Measurements from ENCODE around the gene DNAL4.

Gene DNAL4

DNA sequence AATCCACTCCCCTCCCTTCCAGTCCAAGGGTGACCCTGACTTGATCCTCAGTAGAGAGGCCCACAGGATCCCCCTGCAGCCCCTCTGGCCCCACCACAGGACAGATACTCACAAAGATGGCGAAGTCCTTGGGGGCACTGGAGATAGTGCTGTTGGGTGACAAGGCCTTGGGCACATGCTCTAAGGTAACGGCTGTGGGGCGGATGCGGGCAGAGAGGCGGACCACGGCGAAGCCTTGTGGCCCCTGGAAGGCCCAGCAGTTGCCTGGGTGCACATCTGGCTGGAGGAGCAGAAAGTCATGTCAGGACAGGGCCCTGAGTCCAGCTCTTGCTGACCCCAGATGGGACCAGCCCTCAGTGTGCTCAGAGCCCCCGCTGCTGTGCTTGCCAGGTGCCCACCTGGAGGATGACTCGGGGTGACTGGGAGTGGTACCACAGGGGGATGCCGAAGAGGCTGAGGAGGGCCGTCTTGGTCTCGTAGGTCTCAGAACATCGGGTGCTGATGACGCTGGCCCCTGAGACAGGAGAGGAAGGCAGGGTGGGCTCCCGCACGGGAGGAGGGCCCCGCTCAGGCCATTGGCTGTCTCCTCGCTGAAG, 55.4 kb downstream of the DNAL4 start:
- no peak for DNase-seq

DNA sequence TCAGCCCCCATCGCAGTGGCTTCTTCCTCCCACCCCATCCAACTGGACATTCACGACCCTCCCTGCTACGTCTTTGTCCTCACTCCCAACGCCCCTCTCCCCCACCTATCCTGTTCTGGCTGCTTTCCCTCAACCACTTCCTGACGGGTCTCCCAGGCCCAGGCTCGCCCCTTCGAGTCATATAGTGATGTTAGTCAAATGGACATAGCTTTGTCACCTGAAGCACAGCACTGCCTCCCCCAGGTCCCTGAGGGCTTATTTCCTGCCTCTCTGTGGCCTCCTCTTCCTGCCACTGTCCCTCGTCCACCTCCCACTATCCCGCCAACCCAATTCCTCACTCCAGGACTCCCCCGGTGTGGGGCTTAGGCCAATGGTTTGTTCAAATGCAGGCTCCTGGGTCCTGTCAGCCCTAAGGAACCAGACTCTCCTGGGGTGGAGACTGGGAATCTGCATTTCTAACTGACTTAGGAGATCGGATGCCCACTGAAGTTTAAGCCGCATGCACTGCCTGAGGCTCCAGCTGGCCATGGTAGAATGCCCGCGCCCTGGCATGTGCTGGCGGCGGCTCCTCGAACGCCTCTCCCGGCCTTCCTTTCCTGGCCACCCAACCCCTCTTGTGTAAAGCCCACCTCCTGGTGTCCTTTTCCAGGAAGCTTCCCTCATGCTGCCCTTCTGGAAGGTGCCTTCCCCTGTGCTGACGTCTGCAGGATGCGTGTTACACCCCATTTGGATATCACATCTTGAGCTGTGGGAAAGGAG, 56.5 kb downstream of the DNAL4 start:
- DNase-seq = no peak

DNA sequence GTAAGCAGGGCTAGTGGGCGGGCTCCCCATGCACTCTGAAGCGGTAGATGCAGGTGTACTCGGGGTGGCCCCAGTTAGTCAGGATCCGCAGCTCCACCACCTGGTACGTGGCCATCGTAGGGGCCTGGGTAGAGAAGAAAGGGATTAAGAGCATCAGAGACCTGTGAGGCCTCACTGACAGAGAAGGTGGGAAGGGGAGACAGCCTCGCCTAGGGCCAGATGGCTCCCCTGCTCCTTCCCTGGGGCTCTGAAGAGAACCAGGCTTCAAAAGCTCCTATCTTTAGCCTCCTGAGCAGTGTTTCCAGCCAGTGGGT, 57.7 kb downstream of the DNAL4 start:
- no peak for DNase-seq

DNA sequence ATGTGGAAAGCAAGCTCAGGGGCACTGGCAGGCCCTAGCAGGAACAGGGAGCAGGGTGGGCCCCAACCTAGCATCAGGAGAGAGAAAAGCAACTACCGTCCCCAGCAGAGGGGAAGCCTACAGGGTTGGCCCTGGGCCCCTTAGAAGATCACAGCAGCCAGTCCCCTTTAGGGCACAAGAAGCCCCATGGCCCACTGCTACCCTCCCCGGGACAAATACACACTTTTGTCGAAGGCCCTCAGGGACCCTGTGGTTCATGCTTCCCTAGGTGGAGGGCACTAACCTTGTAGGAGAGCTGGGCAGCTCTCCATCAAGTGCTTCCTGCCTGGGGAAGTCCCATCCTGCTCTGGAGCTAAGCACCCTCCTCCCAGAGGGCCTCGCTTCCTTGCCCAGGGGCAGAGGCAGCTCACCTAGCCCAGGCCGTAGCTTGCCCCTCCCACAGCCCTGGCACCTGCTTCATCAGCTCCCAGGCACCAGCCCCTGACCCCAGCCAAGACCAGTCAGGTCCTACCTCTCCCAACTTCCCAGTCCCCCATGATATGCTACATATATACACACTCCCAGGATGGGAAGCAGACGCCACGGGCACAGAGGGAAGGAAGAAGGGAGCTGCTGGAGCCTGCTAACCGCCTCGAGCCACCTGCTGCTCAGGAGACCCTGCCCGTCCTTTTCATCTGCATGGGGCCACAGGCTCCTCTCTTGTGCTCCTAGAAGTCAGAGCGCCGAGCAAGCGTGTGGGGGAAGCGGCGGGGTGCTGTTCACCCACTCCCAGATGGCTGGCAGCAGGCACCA, 58.3 kb downstream of the DNAL4 start:
- DNase-seq = no peak

DNA sequence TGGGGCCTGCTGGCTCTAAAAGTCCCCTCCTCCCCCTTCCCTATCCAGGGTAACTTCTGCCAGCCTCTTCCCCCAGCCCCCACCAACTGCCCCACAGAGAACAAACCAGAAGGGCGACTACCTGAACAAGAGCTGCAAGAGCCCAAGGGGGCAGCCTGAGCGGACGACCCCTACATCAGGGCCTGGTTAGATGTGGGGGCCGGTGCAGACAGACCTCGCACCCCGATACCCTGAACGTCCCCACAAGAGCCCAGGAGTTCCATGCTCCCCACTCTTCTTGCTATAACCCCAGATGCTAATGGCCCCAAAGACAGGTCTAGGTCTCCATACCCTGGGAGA, 58.8 kb downstream of the DNAL4 start:
- DNase-seq = no peak

DNA sequence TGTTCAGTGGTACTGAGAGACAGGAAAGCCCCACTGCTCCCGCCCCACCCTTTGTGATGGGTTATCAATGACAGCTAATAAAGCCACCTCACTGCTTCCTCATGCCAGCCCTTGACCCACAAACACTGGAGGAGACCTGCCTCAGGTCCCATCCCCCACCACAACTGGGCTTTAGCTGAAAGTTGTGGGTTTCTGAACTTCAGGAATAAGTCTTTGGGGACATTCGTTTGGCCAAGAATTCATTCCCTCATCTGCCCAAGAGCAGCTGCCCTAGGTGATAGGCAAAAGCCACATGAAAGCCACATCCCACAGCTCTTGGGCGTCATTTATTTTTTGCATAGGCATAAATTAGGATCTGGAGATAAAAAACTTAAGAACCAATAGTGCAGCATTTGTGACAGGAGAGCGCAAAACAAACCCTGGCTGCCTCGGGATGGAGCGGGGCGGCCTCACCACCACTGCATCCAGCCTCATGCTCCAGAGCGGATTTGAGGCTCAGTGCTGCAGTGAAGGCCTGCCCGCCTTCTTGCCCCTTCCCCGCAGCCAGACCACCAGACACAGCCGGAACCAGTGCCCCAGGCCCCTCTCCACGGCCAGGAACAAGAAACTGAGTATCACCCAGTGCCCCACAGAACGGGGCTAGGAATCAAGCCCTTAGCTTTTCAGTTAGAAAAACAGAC, 59.4 kb downstream of the DNAL4 start:
- DNase-seq = no peak

DNA sequence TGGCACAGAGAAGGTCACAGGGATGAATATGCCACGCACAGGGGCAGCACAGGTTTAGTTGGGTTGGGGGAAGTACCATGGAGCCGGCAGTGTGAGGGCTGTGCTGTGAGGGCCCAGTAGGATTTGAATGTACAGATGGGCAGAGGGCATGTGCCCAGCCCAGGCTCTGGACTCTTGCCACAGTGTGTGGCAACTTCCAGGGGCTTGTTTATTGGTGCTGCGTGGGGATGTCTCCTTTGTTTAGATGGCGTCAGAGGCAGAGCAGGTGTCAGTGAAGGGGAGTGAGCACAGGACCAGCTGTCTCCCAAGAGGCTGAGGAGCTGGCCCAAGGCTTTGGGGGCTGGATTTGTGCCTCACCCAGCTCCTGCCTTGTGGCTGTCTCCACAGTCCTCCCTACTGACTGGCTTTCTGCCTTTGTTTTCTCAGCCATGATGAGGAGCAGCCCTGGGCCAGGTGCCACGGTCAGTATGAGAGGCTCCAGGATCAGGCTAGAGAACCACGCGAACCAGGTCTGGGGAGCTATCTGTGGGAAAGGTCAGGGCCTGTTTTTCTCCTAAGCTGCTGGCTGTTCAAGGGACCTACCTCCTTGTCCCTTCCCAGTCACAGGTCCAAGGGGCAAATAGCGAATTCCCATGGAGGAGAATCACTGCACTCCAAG, 60.1 kb downstream of the DNAL4 start:
- no peak for DNase-seq

DNA sequence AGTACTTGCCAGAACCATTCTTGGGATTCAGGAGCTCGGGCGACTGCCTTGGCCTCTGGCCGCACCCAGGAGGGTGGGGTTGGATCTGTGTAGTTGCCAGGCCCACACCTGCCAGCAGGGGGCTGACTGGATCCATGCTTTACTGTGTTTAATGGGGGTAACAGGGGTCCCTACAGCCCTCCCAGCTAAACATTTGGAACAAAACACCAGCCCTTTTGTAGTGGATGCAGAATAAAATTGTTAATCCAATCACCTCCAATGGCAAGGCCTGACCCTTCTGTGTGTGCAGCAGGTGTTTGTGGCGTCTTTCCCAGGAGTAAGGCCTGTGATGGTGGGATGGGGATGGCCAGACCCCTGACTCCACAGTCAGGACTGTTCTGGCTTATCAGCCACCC, 60.6 kb downstream of the DNAL4 start:
- peak; percentile 80 for DNase-seq

DNA sequence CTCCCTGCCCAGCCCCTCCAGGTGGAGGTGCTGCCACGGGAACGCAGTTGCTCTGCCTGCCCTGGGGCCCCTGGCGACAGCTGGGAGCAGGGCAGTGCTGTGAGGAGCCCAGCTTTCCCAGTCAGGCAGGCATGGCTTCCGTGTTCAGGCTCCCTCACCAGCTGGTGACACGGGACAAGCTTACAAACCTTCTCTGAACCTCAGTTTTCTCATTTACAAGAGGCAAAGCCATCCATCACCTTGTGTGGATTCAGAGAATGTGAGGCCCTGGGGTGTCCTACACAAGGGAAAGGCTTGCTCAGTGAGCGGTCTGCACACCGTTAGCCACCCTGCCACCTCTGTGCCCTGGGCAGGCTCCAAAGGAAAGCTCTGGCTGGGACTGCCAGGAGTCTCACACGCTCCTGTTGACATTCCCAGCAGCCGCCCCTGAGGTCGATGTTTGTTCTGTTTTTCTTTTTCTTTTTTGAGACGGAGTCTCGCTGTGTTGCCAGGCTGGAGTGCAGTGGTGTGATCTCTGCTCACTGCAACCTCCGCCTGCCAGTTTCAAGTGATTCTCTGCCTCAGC, 61.6 kb downstream of the DNAL4 start:
- no peak for DNase-seq

DNA sequence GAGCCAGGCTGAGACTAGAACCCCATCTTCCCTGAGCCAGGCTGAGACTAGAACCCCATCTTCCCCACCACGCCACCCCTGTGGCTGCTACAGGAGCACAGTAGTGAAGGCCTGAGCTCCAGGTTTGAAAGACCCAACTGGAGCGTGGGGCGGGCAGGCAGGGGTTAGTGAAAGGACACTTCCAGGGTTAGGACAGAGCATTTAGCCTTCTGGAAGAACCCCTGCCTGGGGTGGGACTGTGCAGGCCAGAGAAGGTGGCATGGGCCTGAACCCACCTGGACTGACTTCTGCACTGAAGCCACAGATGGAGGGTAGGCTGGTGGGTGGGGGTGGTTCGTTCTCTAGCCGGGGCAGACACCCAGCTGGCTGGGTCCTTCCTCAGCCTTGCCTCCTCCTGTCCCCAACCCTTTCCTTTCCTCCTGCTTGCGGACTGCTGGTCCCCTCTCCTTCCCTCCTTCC, 62.2 kb downstream of the DNAL4 start:
- DNase-seq = no peak

DNA sequence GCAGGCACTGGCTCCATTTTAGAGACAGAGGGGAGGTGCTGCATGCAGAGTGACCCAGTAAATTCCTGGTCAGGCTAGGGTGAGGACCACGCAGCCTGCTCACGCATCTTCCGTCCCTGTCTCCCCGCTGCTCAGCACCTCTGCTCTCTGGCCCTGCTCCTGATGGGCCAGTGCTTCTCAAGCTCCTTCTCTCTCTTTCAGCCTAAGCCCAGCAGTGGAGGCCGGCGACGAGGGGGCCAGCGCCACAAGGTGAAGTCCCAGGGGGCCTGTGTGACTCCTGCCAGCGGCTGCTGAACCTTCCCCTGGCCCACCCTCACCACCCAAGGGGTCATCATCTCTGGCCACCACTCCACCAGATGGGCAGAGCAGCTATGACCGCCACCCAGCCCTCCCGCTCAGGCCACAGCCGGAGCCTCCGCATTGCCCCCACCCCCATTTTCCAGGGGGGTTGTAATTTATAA, 63.5 kb downstream of the DNAL4 start:
- DNase-seq = no peak

DNA sequence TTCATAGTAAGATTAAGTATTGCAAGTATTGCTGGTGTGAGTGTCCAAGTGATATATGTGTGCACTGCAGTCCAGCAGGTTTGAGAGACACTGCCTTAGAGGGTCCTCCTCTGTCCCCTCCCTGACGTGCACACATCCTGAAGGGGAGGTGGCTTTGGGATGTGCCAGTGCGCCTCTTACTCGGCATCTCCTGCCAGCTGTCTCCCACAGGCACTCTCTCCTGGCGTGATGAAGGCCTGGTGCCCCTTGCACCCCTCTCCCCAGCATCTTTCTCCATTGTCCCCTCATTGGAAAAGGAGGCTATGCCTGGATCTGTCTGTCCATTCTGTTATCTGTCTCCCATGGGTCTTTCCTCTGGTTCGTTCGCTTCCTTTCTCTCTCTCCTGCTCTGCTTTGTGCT, 64.0 kb downstream of the DNAL4 start:
- DNase-seq = no peak

DNA sequence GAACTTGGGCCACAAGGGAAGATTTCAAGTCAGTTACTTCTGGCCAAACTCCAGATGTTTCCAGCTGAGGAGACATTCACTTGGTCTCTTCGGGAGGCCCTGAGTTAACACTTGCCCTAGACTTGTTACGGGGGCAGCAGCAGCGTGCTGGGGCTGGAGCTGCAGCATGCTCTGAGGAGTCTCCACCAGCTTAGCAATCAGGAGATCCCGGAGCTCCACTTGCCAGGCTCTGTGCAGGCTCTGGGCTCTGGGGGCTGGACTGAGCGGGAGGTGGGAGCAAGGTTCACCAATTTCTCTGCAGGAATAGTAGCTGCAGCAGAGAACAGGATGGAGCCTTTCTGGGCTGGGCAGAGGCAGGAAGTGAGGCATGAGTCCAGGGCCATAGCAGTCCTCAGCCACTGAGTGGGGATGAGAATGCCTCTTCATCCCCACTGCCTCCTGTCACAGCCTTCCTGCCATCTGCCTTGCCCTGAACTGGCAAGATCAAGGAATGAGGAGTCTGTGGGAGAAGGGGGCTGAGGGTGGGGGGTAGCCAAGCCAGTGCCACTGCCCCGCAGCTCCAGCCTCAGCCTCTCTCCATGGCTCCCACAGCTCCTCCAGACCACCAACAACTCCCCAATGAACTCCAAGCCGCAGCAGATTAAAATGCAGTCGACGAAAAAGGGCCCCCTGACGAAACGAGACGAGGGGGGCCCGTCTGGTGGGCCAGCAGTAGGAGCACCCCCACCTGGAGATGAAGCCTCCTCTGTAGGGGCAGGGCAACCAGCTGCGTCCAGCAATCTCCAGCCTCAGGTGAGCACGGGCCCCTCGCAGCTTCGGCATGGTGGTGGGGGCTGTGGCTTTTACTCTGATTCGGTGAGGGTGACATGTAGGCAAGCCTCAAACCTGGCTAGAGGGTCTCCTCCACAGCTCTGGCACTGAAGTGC, 64.8 kb downstream of the DNAL4 start:
- no peak for DNase-seq

Measured in activated effector memory CD4-positive, alpha-beta T cell treated with anti-CD3 and anti-CD28 coated beads, Interleukin-2, amount 50 U/mL, for 16 hours (primary cell).